Stimulated activated CD4-positive, alpha-beta T cell treated with anti-CD3 and anti-CD28 coated beads, TNF-alpha, amount 100 ng/mL, for 48 hours (primary cell): ENCODE results near the gene GATAD2B.
"Not testable (repeated sequence)": the region's sequence is repeated elsewhere in the genome, so short reads cannot be mapped to it uniquely, and the experiment has no call there.

Experiments used
- DNase-seq, 3 donors: peaks; one replicate each; pipeline ENCODE4 v3.0.0-alpha.2; 2020; ENCODE audit warnings: low read depth in 3 of 3

The GATAD2B gene

GRCh38 chr1:153888533-153888932 lies 34.2 kb downstream of the GATAD2B start:
- no peak for DNase-seq

- DNase-seq = no peak
Observed at GRCh38 chr1:153886127-153886526, 36.6 kb downstream of the GATAD2B start.

- no peak for DNase-seq
Observed at GRCh38 chr1:153883223-153883622, 39.5 kb downstream of the GATAD2B start.

DNA sequence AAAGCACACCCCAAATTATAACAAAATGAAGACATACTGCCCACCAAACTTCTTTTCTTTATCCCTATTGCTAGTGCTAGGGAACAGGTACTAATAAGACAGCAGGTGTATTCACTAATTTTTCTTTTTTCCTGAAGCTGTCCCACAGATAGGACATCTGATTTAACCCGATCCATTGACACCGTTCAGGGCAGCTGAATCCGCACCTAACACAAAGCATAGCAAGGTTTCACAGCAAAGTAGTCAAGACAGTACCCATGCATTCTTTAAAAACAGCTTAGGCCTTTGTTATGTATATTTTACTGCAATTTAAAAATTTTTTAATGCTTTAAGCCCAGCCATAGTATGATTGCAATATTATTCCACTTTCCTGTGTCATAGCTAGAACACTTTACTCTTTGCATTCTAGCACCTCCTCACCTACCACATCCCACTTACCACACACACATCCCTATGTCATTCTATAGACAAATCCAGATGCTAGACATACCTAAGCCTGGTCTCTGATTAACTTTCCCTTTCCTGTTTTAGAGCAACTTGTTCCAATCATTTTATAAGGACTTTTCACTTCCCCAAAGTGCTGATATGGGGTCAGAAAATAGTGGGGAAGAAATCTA lies 40.4 kb downstream of the GATAD2B start:
- no peak for DNase-seq

GRCh38 chr1:153881751-153882150 lies 41.0 kb downstream of the GATAD2B start:
- no peak for DNase-seq

- DNase-seq = peak in 1 of 3 donors; percentile 6
Observed at GRCh38 chr1:153880962-153881361, 41.8 kb downstream of the GATAD2B start.

- DNase-seq = no peak
Observed at GRCh38 chr1:153880024-153880423, 42.7 kb downstream of the GATAD2B start.

DNA sequence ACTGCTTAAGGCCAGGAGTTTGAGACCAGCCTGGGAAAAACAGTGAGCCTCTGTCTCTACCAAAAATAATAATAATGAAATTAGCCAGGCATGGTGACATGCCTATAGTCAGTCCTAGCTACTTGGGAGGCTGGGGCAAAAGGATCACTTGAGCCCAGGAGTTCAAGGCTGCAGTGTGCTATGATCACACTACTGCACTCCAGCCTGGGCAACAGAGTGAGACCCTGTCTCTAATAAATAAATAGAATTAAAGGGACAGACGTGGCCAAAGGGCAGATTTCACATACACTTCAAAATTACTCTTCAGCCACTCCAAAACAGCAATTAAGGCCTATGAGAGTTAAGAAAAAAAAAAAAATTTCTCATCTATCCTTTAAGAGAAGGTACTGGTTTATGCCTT lies 45.7 kb downstream of the GATAD2B start:
- no peak for DNase-seq

DNA sequence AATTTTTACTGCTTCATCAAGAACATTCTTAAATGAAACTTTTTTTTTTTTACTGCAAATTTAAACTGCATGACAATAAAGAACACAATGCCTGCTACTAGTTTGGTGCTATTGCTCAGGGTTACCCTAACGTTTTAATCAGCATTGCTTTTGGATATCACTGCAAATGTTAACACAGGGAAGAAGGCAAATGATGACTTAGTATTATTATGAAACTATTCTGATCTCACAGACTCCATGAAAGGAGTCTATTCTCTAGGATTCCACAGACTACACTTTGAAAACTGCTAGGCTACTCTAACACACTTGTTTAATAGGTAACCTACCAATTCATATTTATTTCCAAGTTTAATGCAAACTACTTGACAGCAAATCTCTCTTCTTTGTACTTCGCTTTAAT lies 49.8 kb downstream of the GATAD2B start:
- no peak for DNase-seq

- no peak for DNase-seq
Observed at GRCh38 chr1:153872331-153872730, 50.4 kb downstream of the GATAD2B start.

DNA sequence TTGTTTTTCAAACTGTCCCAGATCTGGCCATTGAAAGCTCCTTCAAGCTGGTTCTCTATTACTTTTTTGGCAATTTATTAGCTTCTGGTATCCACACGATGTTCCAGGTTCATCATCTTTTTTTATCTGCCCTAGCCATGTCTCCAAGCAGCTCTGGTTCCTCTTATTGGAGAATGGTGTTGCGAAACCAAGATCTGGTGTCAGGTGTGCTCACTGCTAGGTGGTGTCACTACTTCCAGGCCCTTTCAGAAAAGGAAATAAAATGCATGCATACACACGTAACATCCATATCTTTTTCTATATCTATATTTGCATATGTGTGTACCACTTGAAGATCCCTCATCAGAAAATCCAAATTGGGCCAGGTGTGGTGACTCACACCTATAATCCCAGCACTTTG lies 53.3 kb downstream of the GATAD2B start:
- DNase-seq = no peak

GRCh38 chr1:153866045-153866850 lies 56.5 kb downstream of the GATAD2B start:
- no peak for DNase-seq

- DNase-seq = no peak
Observed at GRCh38 chr1:153860285-153860684, 62.5 kb downstream of the GATAD2B start.

GRCh38 chr1:153857505-153857904 lies 65.3 kb downstream of the GATAD2B start:
- DNase-seq = no peak

DNA sequence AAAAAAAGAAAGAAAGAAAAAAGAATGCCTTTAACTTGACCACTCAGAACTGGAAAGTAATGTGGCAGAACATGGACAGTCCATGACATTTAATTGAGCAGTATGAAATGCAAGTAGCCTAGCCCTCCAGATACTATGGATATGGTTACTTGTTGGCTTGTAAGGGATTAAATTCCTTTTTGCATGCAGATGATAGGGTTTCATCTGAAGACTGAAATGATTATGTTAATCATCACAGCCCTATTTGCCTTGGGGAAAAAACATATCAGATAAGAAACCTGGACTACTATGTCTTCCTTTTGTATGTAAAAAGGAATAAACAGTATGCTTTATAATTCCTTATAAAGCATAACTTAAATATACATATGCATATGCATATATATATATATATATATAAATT lies 66.0 kb downstream of the GATAD2B start:
- no peak for DNase-seq

DNA sequence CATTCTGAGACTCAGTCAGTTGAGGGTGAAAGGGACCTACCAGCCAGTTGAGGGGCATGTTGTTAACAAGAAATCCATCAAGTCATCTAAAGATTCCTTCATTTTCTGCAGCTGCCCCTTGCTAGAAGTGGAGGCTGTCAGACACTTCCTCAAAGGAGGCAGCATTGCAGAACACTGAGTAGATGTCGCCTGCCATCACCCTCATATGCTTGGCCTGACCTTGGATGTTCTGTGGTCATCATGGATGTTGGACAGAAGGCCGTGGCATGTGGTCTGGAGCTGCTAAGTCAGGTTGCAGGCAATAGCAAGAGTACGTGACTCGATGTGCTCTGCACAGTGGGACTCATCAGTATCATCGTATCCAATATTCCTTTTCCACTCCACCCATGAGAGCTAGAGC lies 70.6 kb downstream of the GATAD2B start:
- no peak for DNase-seq

- peak in 2 of 3 donors; percentile 3 to 8 for DNase-seq
Observed at GRCh38 chr1:153849487-153850185, 73.1 kb downstream of the GATAD2B start.

- no peak for DNase-seq
Observed at GRCh38 chr1:153848805-153849204, 74.0 kb downstream of the GATAD2B start.

DNA sequence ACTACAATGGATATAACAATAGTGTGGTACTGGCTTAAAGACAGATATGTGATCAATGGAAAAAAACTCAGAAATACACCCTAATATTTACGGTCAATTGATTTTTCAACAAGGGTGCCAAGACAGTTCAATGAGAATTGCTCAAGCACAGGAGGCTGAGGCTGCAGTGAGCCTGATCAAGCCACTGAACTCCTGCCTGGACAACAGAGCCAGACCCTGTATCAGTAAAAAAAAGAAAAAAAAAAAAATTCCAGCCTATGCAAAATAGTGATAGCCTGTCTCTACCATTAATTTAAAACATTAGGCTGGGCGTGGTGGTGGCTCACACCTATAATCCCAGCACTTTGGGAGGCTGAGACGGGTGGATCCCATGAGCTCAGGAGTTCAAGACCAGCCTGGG lies 77.6 kb downstream of the GATAD2B start:
- no peak for DNase-seq

GRCh38 chr1:153844349-153844748 lies 78.4 kb downstream of the GATAD2B start:
- DNase-seq = not testable (repeated sequence)

DNA sequence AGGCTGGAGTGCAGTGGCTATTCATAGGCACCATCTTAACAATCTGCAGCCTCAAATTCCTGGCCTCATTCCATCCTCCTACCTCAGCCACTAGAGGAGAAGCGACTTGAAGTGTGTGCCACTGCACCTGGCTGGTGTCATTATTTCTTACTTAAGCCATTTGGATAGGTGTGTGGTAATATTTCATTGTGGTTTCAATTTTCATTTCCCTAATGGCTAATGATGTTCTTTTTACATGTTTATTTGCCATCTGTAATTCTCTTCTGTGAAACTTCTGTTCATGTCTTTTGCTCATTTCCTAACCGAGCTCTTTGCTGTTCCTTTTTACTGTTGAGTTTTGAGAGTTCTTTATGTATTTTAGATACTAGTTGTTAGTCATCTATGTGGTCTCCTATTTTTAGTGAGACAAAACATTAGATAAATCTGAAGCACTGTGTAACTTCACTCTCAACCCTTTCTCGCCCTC lies 80.7 kb downstream of the GATAD2B start:
- DNase-seq = no peak

DNA sequence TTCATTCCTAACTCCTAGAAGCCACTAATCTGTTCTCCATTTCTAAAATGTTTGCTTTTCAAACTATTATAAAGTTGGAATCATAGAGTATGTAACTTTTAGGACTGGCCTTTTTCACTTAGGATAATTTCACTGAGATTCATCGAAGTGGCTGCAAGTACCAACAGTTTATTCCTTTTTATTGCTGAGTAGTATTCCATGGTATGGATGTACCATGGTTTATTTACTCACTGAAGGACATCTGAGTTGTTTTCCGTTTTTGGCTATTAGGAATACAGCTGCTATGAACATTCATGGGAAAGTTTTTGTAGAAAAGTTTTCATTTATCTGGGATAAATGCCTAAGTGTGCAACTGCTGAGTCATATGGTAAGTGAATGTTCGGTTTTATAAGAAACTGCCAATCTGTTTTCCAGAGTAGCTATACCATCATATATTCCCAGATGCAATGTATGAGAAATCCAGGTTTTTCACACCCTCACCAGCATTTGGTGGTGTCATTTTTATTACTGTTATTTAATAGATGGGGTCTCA lies 81.2 kb downstream of the GATAD2B start:
- DNase-seq = no peak
